HCT116 (cell line): ENCODE data around the gene SPTBN1. TPM values are rescaled to one million over a fixed set of nuclear protein-coding genes. Genes with fewer than 3 reads are reported as not detected.

Source experiments
- ATAC-seq: fragments of 200-7000 bp; cut with Tn5 transposase; 2 replicates; pipeline ENCODE4 v1.9.1; 2020; ENCODE audit warnings: mild to moderate bottlenecking, moderate library complexity
- BruUV-seq: library from RNA; stranded (reverse); fragments of 400-500 nt; replicated peaks from 2 replicates; lab custom pipeline; 2021; lab: Mats Ljungman, UMichigan
- CTCF ChIA-PET: fragments of 300-600 bp; sonication (Branson Sonifier 250); formaldehyde crosslinking; loops from one replicate; lab custom pipeline; 2021; ENCODE audit warnings: antibody characterized with exemption; lab: Charles Lee
- POLR2A ChIA-PET: fragments of 300-600, 350-600 bp; sonication (Branson Sonifier 250); formaldehyde crosslinking; loops from one replicate; lab custom pipeline; 2021; ENCODE audit warnings: antibody characterized with exemption; lab: Charles Lee
- RAD21 ChIA-PET, 2 experiments: fragments of 300-600 bp; sonication (Branson Sonifier 250); formaldehyde crosslinking; loops; one replicate each; lab custom pipeline; 2023; ENCODE audit warnings: low total read pairs in 2 of 2; ENCODE audit not compliant: uncharacterized antibody in 2 of 2, unreplicated experiment in 2 of 2, low non-redundant PET in 1 of 2; lab: Charles Lee
- DNase-seq: peaks from one replicate; pipeline ENCODE4 v3.0.0-alpha.2; 2010; ENCODE audit warnings: low read depth, low spot score
- H2AFZ ChIP-seq: fragments of 200-600 bp; shearing (Covaris generic), sonication (generic); 2 replicates; pipeline ENCODE4 v1.6.1; 2017; ENCODE audit warnings: low read depth, mixed run types, mixed read lengths, antibody characterized with exemption, low read length; ENCODE audit not compliant: poor library complexity, severe bottlenecking
- H3K27ac ChIP-seq: 2 replicates; pipeline ENCODE4 v1.5.1; 2012; ENCODE audit warnings: low read depth, low read length
- H3K27me3 ChIP-seq: fragments of 200-600 bp; sonication (generic); 2 replicates; pipeline ENCODE4 v1.6.1; 2016; ENCODE audit warnings: mixed run types, low read length, mixed read lengths; ENCODE audit not compliant: insufficient read depth
- H3K36me3 ChIP-seq, 2 experiments: fragments of 200-500 bp in 1 of 2; fragments of 200-600 bp in 1 of 2; sonication (Bioruptor generic) in 1 of 2; sonication (generic) in 1 of 2; 2 replicates each; pipeline versions ENCODE4 v1.5.1 to v1.6.1; 2014 to 2016; ENCODE audit warnings: low read length in 2 of 2, inconsistent platforms in 1 of 2, mixed read lengths in 1 of 2, mixed run types in 1 of 2; ENCODE audit not compliant: insufficient read depth in 2 of 2, control insufficient read depth in 1 of 2
- H3K4me1 ChIP-seq, 2 experiments: fragments of 200-600 bp in 1 of 2; sonication (generic) in 1 of 2; 2 replicates each; pipeline versions ENCODE4 v1.5.1 to v1.6.1; 2012 to 2017; ENCODE audit warnings: low read length in 2 of 2, inconsistent platforms in 1 of 2, mild to moderate bottlenecking in 1 of 2, mixed read lengths in 1 of 2, mixed run types in 1 of 2, moderate library complexity in 1 of 2; ENCODE audit not compliant: insufficient read depth in 2 of 2, control insufficient read depth in 1 of 2
- H3K4me2 ChIP-seq: fragments of 200-600 bp; sonication (generic); 2 replicates; pipeline ENCODE4 v1.6.1; 2017; ENCODE audit warnings: mixed run types, low read length, mixed read lengths
- H3K4me3 ChIP-seq, 2 experiments: fragments of 200-600 bp in 1 of 2; sonication (generic) in 1 of 2; replicated peaks in 1 of 2; 2 replicates each; pipeline ENCODE4 v1.5.1; 2011 to 2016; ENCODE audit warnings: low read length in 2 of 2, control low read depth in 1 of 2, low read depth in 1 of 2, mild to moderate bottlenecking in 1 of 2, mixed read lengths in 1 of 2, mixed run types in 1 of 2
- H3K79me2 ChIP-seq: fragments of 200-600 bp; sonication (generic); 2 replicates; pipeline ENCODE4 v1.6.1; 2017; ENCODE audit warnings: mild to moderate bottlenecking, mixed run types, low read length, moderate library complexity, mixed read lengths; ENCODE audit not compliant: insufficient read depth
- H3K9ac ChIP-seq: fragments of 200-600 bp; sonication (generic); 2 replicates; pipeline ENCODE4 v1.6.1; 2016; ENCODE audit warnings: low read length, mixed read lengths
- H3K9me2 ChIP-seq: fragments of 200-600 bp; sonication (generic), shearing (Covaris generic); 2 replicates; pipeline ENCODE4 v1.6.1; 2017; ENCODE audit warnings: mixed run types, mild to moderate bottlenecking, moderate library complexity; ENCODE audit not compliant: insufficient read depth
- H3K9me3 ChIP-seq, 2 experiments: fragments of 200-500 bp in 1 of 2; fragments of 200-600 bp in 1 of 2; sonication (Bioruptor generic) in 1 of 2; sonication (generic) in 1 of 2; 2 replicates each; pipeline ENCODE4 v1.6.1; 2014 to 2017; ENCODE audit warnings: low read length in 2 of 2, mixed read lengths in 2 of 2, inconsistent platforms in 1 of 2, low read depth in 1 of 2, mild to moderate bottlenecking in 1 of 2, mixed run types in 1 of 2, moderate library complexity in 1 of 2; ENCODE audit not compliant: control insufficient read depth in 1 of 2, insufficient read depth in 1 of 2
- H4K20me1 ChIP-seq: fragments of 200-600 bp; sonication (generic), shearing (Covaris generic); 2 replicates; pipeline ENCODE4 v1.6.1; 2017; ENCODE audit warnings: mixed run types, mild to moderate bottlenecking, moderate library complexity; ENCODE audit not compliant: insufficient read depth
- CBX3 ChIP-seq: IDR thresholded peaks from 2 replicates; pipeline ENCODE4 v1.6.1; 2012; ENCODE audit warnings: low read depth
- EZH2 ChIP-seq: fragments of 200-600 bp; sonication (generic); IDR thresholded peaks from 2 replicates; pipeline ENCODE4 v1.6.1; 2017; ENCODE audit warnings: antibody characterized with exemption, mixed run types
- EZH2phosphoT487 ChIP-seq: fragments of 200-600 bp; IDR thresholded peaks from 2 replicates; pipeline ENCODE4 v1.6.1; 2018; ENCODE audit warnings: antibody characterized with exemption, borderline replicate concordance
- POLR2A ChIP-seq: IDR thresholded peaks from 2 replicates; pipeline ENCODE4 v1.7.0; 2011; ENCODE audit warnings: borderline replicate concordance; ENCODE audit not compliant: insufficient read depth, insufficient read length; ENCODE audit errors: extremely low read depth
- SRF ChIP-seq: IDR thresholded peaks from 2 replicates; pipeline ENCODE4 v1.6.1; 2012; ENCODE audit warnings: low read depth
- YY1 ChIP-seq: IDR thresholded peaks from 2 replicates; pipeline ENCODE4 v1.6.1; 2011; ENCODE audit warnings: low read length, low read depth, moderate library complexity, mild to moderate bottlenecking; ENCODE audit not compliant: insufficient replicate concordance; ENCODE audit errors: extremely low read depth
- intact Hi-C: fragments of 100-400 bp; cut with micrococcal nuclease; formaldehyde crosslinking; loops from 2 replicates; pipeline ENCODE4 v1.10.0; 2022
- total RNA-seq: library from RNA; stranded (reverse); gene quantifications from one replicate; pipeline ENCODE4 v1.2.1, GENCODE V29; 2021; ENCODE audit not compliant: unreplicated experiment
- TF ChIP-seq, protein P1 (sequence below): IDR thresholded peaks from 2 replicates; pipeline ENCODE4 v1.6.1; 2012
- TF ChIP-seq, protein P2 (sequence below): IDR thresholded peaks from 2 replicates; pipeline ENCODE4 v1.6.1; 2011; ENCODE audit warnings: mild to moderate bottlenecking, low read length, moderate library complexity; ENCODE audit not compliant: insufficient replicate concordance; ENCODE audit errors: extremely low read depth
- TF ChIP-seq, protein P3 (sequence below): IDR thresholded peaks from 2 replicates; pipeline ENCODE4 v1.6.1; 2012

SPTBN1 gene
- total RNA-seq, 1 experiment from 2014 or later = 84.4 TPM

DNA sequence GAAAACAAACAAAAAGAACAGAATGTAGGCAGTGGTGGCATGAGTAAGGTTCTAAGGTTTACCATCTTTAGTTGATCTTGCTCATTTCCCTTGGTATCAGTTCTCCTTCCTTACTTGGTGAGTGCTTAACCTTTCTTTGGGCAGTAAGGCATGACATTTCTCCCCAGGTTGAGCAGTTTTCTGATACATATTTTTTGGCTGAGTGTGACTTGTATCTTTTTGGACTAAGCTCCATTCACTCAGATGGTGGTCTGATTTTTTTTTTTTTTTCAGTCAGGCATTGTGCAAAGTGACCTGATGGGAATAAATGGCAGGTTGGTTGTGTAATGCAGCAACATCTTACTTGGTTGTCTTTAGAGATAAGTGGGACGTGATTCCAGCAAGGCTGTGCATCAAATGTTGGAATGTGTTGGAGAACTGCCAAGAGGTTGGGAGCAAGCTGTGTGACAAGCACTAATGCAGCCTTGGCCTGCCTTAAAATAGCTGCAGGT, 15.1 kb downstream of the SPTBN1 start (continued):
- TF ChIP-seq YY1 = no peak
- no peak for TF ChIP-seq EZH2
- TF ChIP-seq, protein P1, sequence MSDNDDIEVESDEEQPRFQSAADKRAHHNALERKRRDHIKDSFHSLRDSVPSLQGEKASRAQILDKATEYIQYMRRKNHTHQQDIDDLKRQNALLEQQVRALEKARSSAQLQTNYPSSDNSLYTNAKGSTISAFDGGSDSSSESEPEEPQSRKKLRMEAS = no peak
- no peak for TF ChIP-seq POLR2A
- no peak for TF ChIP-seq SRF
- no peak for TF ChIP-seq EZH2phosphoT487

DNA sequence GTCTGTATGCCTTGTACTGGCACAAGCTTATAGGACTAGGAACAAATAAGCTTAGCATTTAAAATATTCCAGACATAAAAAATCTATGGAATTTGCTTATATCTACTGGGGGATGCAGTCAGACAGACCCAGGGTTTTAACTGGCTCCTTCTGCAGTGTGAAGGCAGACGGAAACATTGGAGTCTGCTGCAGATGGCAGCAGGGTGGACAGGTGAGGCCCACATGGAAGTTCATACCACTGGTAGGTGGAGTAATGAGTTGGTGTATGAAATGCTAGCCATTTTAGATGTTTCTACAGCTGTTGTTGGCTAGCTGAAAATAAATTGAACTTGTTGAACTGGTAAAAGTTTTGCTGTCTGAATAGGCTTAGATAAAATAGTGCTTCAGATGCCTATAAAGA, 17.7 kb downstream of the SPTBN1 start:
- ChIA-PET CTCF (no interaction called here), POLR2A (no interaction called here)

More for the DNA sequence above, 17.7 kb downstream of the SPTBN1 start:
- Histone ChIP-seq H3K9ac (no peak overlapping the region), H3K4me1 (peaks cover 14 to 32% of the 10 kb centered on the region in 2 experiments), H3K4me2 (no peak overlapping the region), H3K9me2 (no peaks in the 10 kb centered on the region), H3K36me3 (no peaks in the 10 kb centered on the region), H3K79me2 (no peaks in the 10 kb centered on the region), H3K4me3 (no peak overlapping the region), H4K20me1 (no peaks in the 10 kb centered on the region), H2AFZ (no peak overlapping the region), H3K27ac (no peak overlapping the region), H3K27me3 (no peaks in the 10 kb centered on the region), H3K9me3 (no peaks in the 10 kb centered on the region)
- no TSS peak for BruUV-seq
- DNase-seq = no peak
- intact Hi-C loops = no loop called here
- no peak for ATAC-seq
- TF ChIP-seq, protein P2, sequence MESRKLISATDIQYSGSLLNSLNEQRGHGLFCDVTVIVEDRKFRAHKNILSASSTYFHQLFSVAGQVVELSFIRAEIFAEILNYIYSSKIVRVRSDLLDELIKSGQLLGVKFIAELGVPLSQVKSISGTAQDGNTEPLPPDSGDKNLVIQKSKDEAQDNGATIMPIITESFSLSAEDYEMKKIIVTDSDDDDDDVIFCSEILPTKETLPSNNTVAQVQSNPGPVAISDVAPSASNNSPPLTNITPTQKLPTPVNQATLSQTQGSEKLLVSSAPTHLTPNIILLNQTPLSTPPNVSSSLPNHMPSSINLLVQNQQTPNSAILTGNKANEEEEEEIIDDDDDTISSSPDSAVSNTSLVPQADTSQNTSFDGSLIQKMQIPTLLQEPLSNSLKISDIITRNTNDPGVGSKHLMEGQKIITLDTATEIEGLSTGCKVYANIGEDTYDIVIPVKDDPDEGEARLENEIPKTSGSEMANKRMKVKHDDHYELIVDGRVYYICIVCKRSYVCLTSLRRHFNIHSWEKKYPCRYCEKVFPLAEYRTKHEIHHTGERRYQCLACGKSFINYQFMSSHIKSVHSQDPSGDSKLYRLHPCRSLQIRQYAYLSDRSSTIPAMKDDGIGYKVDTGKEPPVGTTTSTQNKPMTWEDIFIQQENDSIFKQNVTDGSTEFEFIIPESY = no peak
- no peak for TF ChIP-seq CBX3
- TF ChIP-seq, protein P3, sequence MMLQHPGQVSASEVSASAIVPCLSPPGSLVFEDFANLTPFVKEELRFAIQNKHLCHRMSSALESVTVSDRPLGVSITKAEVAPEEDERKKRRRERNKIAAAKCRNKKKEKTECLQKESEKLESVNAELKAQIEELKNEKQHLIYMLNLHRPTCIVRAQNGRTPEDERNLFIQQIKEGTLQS = no peak
- no peak for TF ChIP-seq YY1
- TF ChIP-seq, protein P1 = no peak
- RAD21 ChIA-PET = no interaction called here
